Uterus (tissue), 4 donors: ENCODE results near the gene TUT4. TPM values are rescaled to one million over a fixed set of nuclear protein-coding genes. Genes with fewer than 3 reads are reported as not detected.

Source experiments
- DNase-seq, 2 donors: peaks; one replicate each; pipeline ENCODE4 v3.0.0-alpha.2; 2019 to 2020
- H3K27ac ChIP-seq, 2 donors: fragments of 200-600 bp; sonication (generic); 1 replicate in 1 of 2; 2 replicates in 1 of 2; pipeline ENCODE4 v1.5.1; 2016 to 2018
- H3K27me3 ChIP-seq, 2 donors: fragments of 200-600 bp; sonication (generic); one replicate each; pipeline ENCODE4 v1.5.1; 2018 to 2019; ENCODE audit warnings: control low read depth in 1 of 2
- H3K36me3 ChIP-seq, 2 donors: fragments of 200-600 bp; sonication (generic); one replicate each; pipeline ENCODE4 v1.5.1; 2019; ENCODE audit warnings: control low read depth in 1 of 2
- H3K4me1 ChIP-seq, 2 donors: fragments of 200-600 bp; sonication (generic); one replicate each; pipeline ENCODE4 v1.5.1; 2018 to 2019; ENCODE audit warnings: control low read depth in 1 of 2
- H3K4me3 ChIP-seq, 2 donors: fragments of 200-600 bp; sonication (generic); 1 replicate in 1 of 2; 2 replicates in 1 of 2; pipeline ENCODE4 v1.5.1; 2018 to 2019; ENCODE audit warnings: mild to moderate bottlenecking in 1 of 2
- H3K9me3 ChIP-seq, 2 donors: fragments of 200-600 bp; sonication (generic); one replicate each; pipeline ENCODE4 v1.5.1; 2019; ENCODE audit warnings: control low read depth in 1 of 2
- POLR2A ChIP-seq, 2 donors: fragments of 450-650 bp; IDR thresholded peaks; one replicate each; pipeline ENCODE4 v1.6.1; 2016; ENCODE audit warnings: antibody characterized with exemption in 2 of 2, mild to moderate bottlenecking in 1 of 2, moderate library complexity in 1 of 2
- intact Hi-C: fragments of 100-400 bp; cut with DNase I; formaldehyde crosslinking; loops from one replicate; pipeline ENCODE4 v1.15.1; 2023; ENCODE audit warnings: low total_unique reads
- total RNA-seq, 4 donors: library from RNA; depleted of rRNA in 3 of 4; stranded (reverse); fragments of >200 nt in 3 of 4; gene quantifications; one replicate each; pipeline versions ENCODE4 v1.1.0 to v1.2.4, GENCODE V29; 2014 to 2023
- TF ChIP-seq, protein P1 (sequence below), 4 experiments: fragments of 200-600 bp in 2 of 4; fragments of 450-650 bp in 2 of 4; sonication (generic) in 2 of 4; IDR thresholded peaks; one replicate each; pipeline ENCODE4 v1.5.1; 2016 to 2019; ENCODE audit warnings: antibody characterized with exemption in 4 of 4, mild to moderate bottlenecking in 2 of 4, moderate library complexity in 1 of 4
- donor health status: DM: yes; HTN: yes; CAD: no.

The TUT4 gene
- total RNA-seq, 4 donors from 2014 or later = 105 to 138 (median 127) TPM

- H3K27ac ChIP-seq = peak overlapping the region in 1 of 2 donors; percentile 28
- no peaks in the 10 kb centered on the region for H3K9me3 ChIP-seq
- intact Hi-C loops = no loop called here
- H3K27me3 ChIP-seq = no peaks in the 10 kb centered on the region
- no peaks in the 10 kb centered on the region for H3K4me1 ChIP-seq
- no peak overlapping the region for H3K4me3 ChIP-seq
- peak in 1 of 2 donors; percentile 18 for DNase-seq
- H3K36me3 ChIP-seq = no peaks in the 10 kb centered on the region
- TF ChIP-seq POLR2A (IDR thresholded peaks at IDR 0.05) = no peak
- TF ChIP-seq, protein P1, sequence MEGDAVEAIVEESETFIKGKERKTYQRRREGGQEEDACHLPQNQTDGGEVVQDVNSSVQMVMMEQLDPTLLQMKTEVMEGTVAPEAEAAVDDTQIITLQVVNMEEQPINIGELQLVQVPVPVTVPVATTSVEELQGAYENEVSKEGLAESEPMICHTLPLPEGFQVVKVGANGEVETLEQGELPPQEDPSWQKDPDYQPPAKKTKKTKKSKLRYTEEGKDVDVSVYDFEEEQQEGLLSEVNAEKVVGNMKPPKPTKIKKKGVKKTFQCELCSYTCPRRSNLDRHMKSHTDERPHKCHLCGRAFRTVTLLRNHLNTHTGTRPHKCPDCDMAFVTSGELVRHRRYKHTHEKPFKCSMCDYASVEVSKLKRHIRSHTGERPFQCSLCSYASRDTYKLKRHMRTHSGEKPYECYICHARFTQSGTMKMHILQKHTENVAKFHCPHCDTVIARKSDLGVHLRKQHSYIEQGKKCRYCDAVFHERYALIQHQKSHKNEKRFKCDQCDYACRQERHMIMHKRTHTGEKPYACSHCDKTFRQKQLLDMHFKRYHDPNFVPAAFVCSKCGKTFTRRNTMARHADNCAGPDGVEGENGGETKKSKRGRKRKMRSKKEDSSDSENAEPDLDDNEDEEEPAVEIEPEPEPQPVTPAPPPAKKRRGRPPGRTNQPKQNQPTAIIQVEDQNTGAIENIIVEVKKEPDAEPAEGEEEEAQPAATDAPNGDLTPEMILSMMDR (IDR thresholded peaks at IDR 0.05) = no peak
Measured at GRCh38 chr1:52574594-52574993, 21.7 kb upstream of the TUT4 start.

- Histone ChIP-seq H3K27ac (no peak overlapping the region), H3K27me3 (no peaks in the 10 kb centered on the region), H3K9me3 (no peaks in the 10 kb centered on the region), H3K4me3 (no peak overlapping the region), H3K36me3 (no peaks in the 10 kb centered on the region), H3K4me1 (no peaks in the 10 kb centered on the region)
- TF ChIP-seq, protein P1 (IDR thresholded peaks at IDR 0.05) = no peak
- TF ChIP-seq POLR2A (IDR thresholded peaks at IDR 0.05) = no peak
- intact Hi-C loops = no loop called here
- no peak for DNase-seq
Measured at GRCh38 chr1:52572387-52572786, 19.5 kb upstream of the TUT4 start.

- H3K9me3 ChIP-seq = no peaks in the 10 kb centered on the region
- H3K4me3 ChIP-seq = no peak overlapping the region
- DNase-seq = no peak
- intact Hi-C loops = no loop called here
- no peaks in the 10 kb centered on the region for H3K36me3 ChIP-seq
- no peak for TF ChIP-seq POLR2A (IDR thresholded peaks at IDR 0.05)
- TF ChIP-seq, protein P1 (IDR thresholded peaks at IDR 0.05) = no peak
- H3K27me3 ChIP-seq = no peaks in the 10 kb centered on the region
- no peaks in the 10 kb centered on the region for H3K4me1 ChIP-seq
- no peak overlapping the region for H3K27ac ChIP-seq
Measured at GRCh38 chr1:52571783-52572182, 18.9 kb upstream of the TUT4 start.

GRCh38 chr1:52569449-52570210 lies 16.7 kb upstream of the TUT4 start:
- Histone ChIP-seq H3K4me3 (no peak overlapping the region), H3K9me3 (no peaks in the 10 kb centered on the region), H3K36me3 (no peaks in the 10 kb centered on the region), H3K27ac (no peak overlapping the region), H3K27me3 (no peaks in the 10 kb centered on the region), H3K4me1 (no peaks in the 10 kb centered on the region)
- intact Hi-C loops = no loop called here
- TF ChIP-seq, protein P1 (IDR thresholded peaks at IDR 0.05) = no peak
- no peak for TF ChIP-seq POLR2A (IDR thresholded peaks at IDR 0.05)
- DNase-seq = no peak

DNA sequence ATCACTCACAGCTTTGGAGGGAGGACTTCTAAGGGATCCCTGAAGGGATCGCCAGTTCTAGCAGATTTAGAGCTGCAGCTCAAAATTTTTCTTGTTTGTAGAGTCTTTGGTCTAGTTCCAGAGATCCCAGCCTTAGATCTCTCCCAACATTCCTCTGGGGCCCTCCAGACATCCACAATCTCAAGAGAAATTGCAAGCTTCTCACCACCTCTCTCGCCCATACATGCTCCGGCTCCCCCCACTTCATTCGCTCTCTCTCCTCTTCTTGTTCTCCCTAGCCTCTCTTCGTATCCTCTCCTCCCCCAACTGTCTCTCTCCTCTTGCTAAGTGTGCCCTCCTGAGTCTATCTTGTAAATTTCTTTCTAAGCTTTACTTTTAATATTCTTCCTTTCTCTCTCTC lies 15.1 kb upstream of the TUT4 start:
- no peaks in the 10 kb centered on the region for H3K4me1 ChIP-seq
- H3K36me3 ChIP-seq = no peaks in the 10 kb centered on the region
- DNase-seq = no peak
- no peak overlapping the region for H3K4me3 ChIP-seq
- no peaks in the 10 kb centered on the region for H3K27me3 ChIP-seq
- TF ChIP-seq, protein P1 (IDR thresholded peaks at IDR 0.05) = no peak
- no peak for TF ChIP-seq POLR2A (IDR thresholded peaks at IDR 0.05)
- H3K9me3 ChIP-seq = no peaks in the 10 kb centered on the region
- intact Hi-C loops = no loop called here
- H3K27ac ChIP-seq = no peak overlapping the region
